GM12892 (cell line): ENCODE data around the gene SPATS1.

Experiments
- POLR2A ChIP-seq: IDR thresholded peaks from 2 replicates; pipeline ENCODE4 v1.6.1; 2011; ENCODE audit warnings: low read depth, low read length, control low read depth
- POLR2AphosphoS5 ChIP-seq: IDR thresholded peaks from 2 replicates; pipeline ENCODE4 v1.6.1; 2011; ENCODE audit warnings: low read depth, low read length, control low read depth
- TAF1 ChIP-seq: IDR thresholded peaks from 2 replicates; pipeline ENCODE4 v1.6.1; 2011; ENCODE audit warnings: low read depth, mild to moderate bottlenecking, control low read depth, low read length, borderline replicate concordance

DNA sequence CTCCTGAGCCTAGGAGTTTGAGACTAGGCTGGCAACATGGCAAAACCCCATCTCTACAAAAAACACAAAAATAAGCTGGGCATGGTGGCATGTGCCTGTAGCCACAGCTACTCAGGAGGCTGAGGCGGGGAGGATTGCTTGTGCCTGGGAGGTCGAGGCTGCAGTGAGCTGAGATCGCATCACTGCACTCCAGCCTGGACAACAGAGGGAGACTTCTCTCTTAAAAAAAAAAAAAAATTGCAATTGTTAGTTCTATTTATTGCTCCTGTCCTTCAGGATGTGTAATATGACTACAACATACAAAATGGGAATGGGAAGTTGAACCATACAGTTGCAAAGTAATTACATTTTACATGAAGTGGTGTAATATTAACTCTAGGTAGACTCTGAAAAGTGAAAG is 21.2 kb upstream of the SPATS1 start:
- TF ChIP-seq POLR2A (no peak), POLR2AphosphoS5 (no peak), TAF1 (no peak)
